T-helper 17 cell (primary cell): Measurements from ENCODE around the gene CLK4. TPM values are rescaled to one million over a fixed set of nuclear protein-coding genes. Genes with fewer than 3 reads are reported as not detected.

ENCODE experiments used
- total RNA-seq, 4 donors: library from RNA in 2 of 4; stranded (reverse) in 2 of 4; gene quantifications; one replicate each; pipeline ENCODE4 v1.2.3 and lab custom pipeline; 2022 to 2026

CLK4 gene
- total RNA-seq, 2 donors from 2014 or later: 82.5 to 84.1 TPM

Other genes with a start within 250 kb of the CLK4 start
- not detected for gene COL23A1, start 36.7 kb downstream of the CLK4 start, total RNA-seq
- gene ZNF354A, start 103.6 kb upstream of the CLK4 start, total RNA-seq: 10 to 100 TPM; 10.0 to 11.8 TPM
- gene ZNF354B, start 232.9 kb upstream of the CLK4 start, total RNA-seq: 1 to 10 TPM; 8.8 to 9.8 TPM